ENCODE data around the gene CTRB2. TPM values are rescaled to one million over a fixed set of nuclear protein-coding genes. Genes with fewer than 3 reads are reported as not detected.

The CTRB2 gene
- total RNA-seq, 2 experiments from 2014 or later: not detected

DNA sequence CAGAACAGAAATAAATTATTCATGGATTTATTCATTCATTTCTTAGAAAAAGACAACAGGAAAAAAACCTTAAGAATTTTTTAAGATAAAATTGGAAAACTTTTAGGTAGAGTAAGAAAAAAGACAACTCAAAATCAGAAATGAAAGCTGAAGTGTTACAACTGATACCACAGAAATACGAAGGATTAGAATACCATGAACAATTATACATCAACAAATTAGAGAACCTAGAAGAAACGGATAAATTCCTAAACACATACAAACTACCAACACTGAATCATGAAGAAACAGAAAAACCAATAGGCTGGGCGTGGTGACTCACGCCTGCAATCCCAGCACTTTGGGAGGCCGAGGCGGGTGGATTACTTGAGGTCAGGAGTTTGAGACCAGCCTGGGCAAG, 27.8 kb downstream of the CTRB2 start:
- Histone ChIP-seq H3K27ac (ENCODE audit: low read depth, low read length, poor library complexity, severe bottlenecking) (no peak overlapping the region), H3K4me3 (ENCODE audit: low read depth, low read length, poor library complexity, severe bottlenecking) (no peak overlapping the region), H3K4me1 (ENCODE audit: insufficient read depth, low read length, poor library complexity, severe bottlenecking) (no peaks in the 10 kb centered on the region), H3K9me3 (ENCODE audit: low read length) (no peaks in the 10 kb centered on the region; the same call in 1 of the 2 replicates), H3K36me3 (ENCODE audit: insufficient read depth, low read length) (no peaks in the 10 kb centered on the region), H2AFZ (ENCODE audit: low read length) (no peak overlapping the region), H4K20me1 (ENCODE audit: insufficient read depth, low read length) (no peaks in the 10 kb centered on the region), H3K9me2 (ENCODE audit: insufficient read depth, low read length) (no peaks in the 10 kb centered on the region), H3K79me2 (ENCODE audit: insufficient read depth, low read depth, low read length) (no peaks in the 10 kb centered on the region), H3K4me2 (ENCODE audit: low read length) (no peak overlapping the region)
- no peak for TF ChIP-seq EZH2phosphoT487 (IDR thresholded peaks at IDR 0.05; ENCODE audit: borderline replicate concordance, low read depth, low read length)
- TF ChIP-seq, protein P1, sequence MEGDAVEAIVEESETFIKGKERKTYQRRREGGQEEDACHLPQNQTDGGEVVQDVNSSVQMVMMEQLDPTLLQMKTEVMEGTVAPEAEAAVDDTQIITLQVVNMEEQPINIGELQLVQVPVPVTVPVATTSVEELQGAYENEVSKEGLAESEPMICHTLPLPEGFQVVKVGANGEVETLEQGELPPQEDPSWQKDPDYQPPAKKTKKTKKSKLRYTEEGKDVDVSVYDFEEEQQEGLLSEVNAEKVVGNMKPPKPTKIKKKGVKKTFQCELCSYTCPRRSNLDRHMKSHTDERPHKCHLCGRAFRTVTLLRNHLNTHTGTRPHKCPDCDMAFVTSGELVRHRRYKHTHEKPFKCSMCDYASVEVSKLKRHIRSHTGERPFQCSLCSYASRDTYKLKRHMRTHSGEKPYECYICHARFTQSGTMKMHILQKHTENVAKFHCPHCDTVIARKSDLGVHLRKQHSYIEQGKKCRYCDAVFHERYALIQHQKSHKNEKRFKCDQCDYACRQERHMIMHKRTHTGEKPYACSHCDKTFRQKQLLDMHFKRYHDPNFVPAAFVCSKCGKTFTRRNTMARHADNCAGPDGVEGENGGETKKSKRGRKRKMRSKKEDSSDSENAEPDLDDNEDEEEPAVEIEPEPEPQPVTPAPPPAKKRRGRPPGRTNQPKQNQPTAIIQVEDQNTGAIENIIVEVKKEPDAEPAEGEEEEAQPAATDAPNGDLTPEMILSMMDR (conservative IDR thresholded peaks at IDR 0.05; ENCODE audit: low read length): no peak
- no peak for DNase-seq (ENCODE audit: low spot score)
- intact Hi-C loops (cut with micrococcal nuclease; ENCODE audit: unreplicated experiment): no loop called here
- CTCF ChIA-PET (ENCODE audit: unreplicated experiment): no interaction called here
- no TSS peak for BruUV-seq (replicated peaks)
- POLR2A ChIA-PET: no interaction called here

DNA sequence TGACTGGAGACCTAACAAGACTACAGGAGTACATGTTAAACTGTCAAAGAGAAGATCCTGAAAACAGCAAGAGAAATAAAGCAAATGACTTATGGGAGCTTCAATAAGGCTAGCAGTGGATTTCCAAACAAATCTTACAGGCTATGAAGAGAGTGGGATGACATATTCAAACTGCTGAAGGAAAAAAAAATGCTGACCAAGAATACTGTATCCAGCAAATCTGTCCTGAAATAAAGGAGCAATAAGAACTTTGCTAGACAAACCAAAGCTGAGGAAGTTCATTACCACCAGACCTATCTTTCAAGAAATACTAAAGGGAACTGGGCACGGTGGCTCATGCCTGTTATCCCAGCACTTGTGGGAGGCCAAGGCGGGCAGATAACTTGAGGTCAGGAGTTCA, 30.0 kb downstream of the CTRB2 start:
- H2AFZ ChIP-seq (ENCODE audit: low read length): no peak overlapping the region
- intact Hi-C loops (cut with micrococcal nuclease; ENCODE audit: unreplicated experiment): no loop called here

DNA sequence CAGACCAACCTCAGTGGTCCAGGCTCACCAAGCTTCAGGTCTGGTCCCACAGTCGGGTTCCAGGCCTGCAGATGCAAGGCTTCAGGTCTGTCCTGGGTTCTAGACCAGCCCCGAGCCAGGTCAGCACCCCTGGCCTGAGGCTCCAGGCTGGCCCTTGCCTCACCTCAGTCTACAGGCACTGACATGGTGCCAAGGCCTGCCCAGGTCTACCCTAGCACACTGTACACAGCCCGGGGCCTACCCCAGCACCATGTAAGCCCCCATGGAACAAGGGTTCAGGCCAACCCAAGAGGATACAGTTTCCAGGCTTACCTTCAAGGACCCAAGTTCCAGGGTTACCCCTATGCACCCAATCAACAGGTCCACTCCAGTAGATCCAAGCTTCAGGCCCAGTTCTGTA, 31.9 kb downstream of the CTRB2 start:
- TF ChIP-seq, protein P1 (conservative IDR thresholded peaks at IDR 0.05; ENCODE audit: low read length): no peak
- TF ChIP-seq EZH2phosphoT487 (IDR thresholded peaks at IDR 0.05; ENCODE audit: borderline replicate concordance, low read depth, low read length): no peak
- Histone ChIP-seq H2AFZ (ENCODE audit: low read length) (no peak overlapping the region), H3K4me2 (ENCODE audit: low read length) (no peak overlapping the region), H3K36me3 (ENCODE audit: insufficient read depth, low read length) (peaks cover 26% of the 10 kb centered on the region), H3K27ac (ENCODE audit: low read depth, low read length, poor library complexity, severe bottlenecking) (no peak overlapping the region), H3K4me3 (ENCODE audit: low read depth, low read length, poor library complexity, severe bottlenecking) (no peak overlapping the region), H3K9me3 (ENCODE audit: low read length) (peaks cover 22% of the 10 kb centered on the region), H3K79me2 (ENCODE audit: insufficient read depth, low read depth, low read length) (no peaks in the 10 kb centered on the region), H3K4me1 (ENCODE audit: insufficient read depth, low read length, poor library complexity, severe bottlenecking) (no peaks in the 10 kb centered on the region), H3K9me2 (ENCODE audit: insufficient read depth, low read length) (no peaks in the 10 kb centered on the region), H4K20me1 (ENCODE audit: insufficient read depth, low read length) (no peaks in the 10 kb centered on the region)
- intact Hi-C loops (cut with micrococcal nuclease; ENCODE audit: unreplicated experiment): no loop called here
- ChIA-PET CTCF (ENCODE audit: unreplicated experiment) (no interaction called here), POLR2A (no interaction called here)
- DNase-seq (ENCODE audit: low spot score): no peak
- BruUV-seq (replicated peaks): no TSS peak

More for the DNA sequence above, 30.0 kb downstream of the CTRB2 start:
- Histone ChIP-seq H3K27ac (ENCODE audit: low read depth, low read length, poor library complexity, severe bottlenecking) (no peak overlapping the region), H3K9me2 (ENCODE audit: insufficient read depth, low read length) (no peaks in the 10 kb centered on the region), H3K4me2 (ENCODE audit: low read length) (no peak overlapping the region), H3K36me3 (ENCODE audit: insufficient read depth, low read length) (peaks cover 8% of the 10 kb centered on the region; the same call in 1 of the 2 replicates), H3K79me2 (ENCODE audit: insufficient read depth, low read depth, low read length) (no peaks in the 10 kb centered on the region), H3K4me1 (ENCODE audit: insufficient read depth, low read length, poor library complexity, severe bottlenecking) (no peaks in the 10 kb centered on the region), H4K20me1 (ENCODE audit: insufficient read depth, low read length) (no peaks in the 10 kb centered on the region), H3K9me3 (ENCODE audit: low read length) (peaks cover 3% of the 10 kb centered on the region), H3K4me3 (ENCODE audit: low read depth, low read length, poor library complexity, severe bottlenecking) (no peak overlapping the region)
- ChIA-PET POLR2A (interaction anchor here (0.6 to 1.3 kb wide), 2 partner anchors 170 to 222 kb away, joined by 3 to 4 read pairs; no protein-coding TSS in a partner anchor), CTCF (ENCODE audit: unreplicated experiment) (no interaction called here)
- DNase-seq (ENCODE audit: low spot score): no peak
- no TSS peak for BruUV-seq (replicated peaks)
- TF ChIP-seq, protein P1 (conservative IDR thresholded peaks at IDR 0.05; ENCODE audit: low read length): no peak
- no peak for TF ChIP-seq EZH2phosphoT487 (IDR thresholded peaks at IDR 0.05; ENCODE audit: borderline replicate concordance, low read depth, low read length)
